Neural progenitor cell (in vitro differentiated cells): ENCODE measurements around the gene MRPL39. TPM values are rescaled to one million over a fixed set of nuclear protein-coding genes. Genes with fewer than 3 reads are reported as not detected.

ENCODE experiments used
- DNase-seq: peaks from one replicate; pipeline ENCODE4 v3.0.0-alpha.2; 2016; ENCODE audit warnings: low spot score
- H2AFZ ChIP-seq: fragments of 200-600 bp; sonication (generic); replicated peaks from 2 replicates; pipeline ENCODE4 v1.6.1; 2016; ENCODE audit warnings: antibody characterized with exemption
- H3F3A ChIP-seq: fragments of 200-600 bp; sonication (generic); 2 replicates; pipeline ENCODE4 v1.6.1; 2016; ENCODE audit warnings: antibody characterized with exemption, low read depth
- H3K27ac ChIP-seq: fragments of 200-600 bp; sonication (generic); 2 replicates; pipeline ENCODE4 v1.5.1; 2016; ENCODE audit warnings: mild to moderate bottlenecking
- H3K27me3 ChIP-seq: fragments of 200-600 bp; sonication (generic); 2 replicates; pipeline ENCODE4 v1.6.1; 2016; ENCODE audit warnings: mild to moderate bottlenecking, moderate library complexity
- H3K36me3 ChIP-seq: fragments of 200-600 bp; sonication (generic); 2 replicates; pipeline ENCODE4 v1.5.1; 2016
- H3K4me1 ChIP-seq: fragments of 200-600 bp; sonication (generic); 2 replicates; pipeline ENCODE4 v1.6.1; 2016; ENCODE audit warnings: mixed run types
- H3K4me2 ChIP-seq: fragments of 200-600 bp; sonication (generic); 2 replicates; pipeline ENCODE4 v1.6.1; 2016
- H3K4me3 ChIP-seq: fragments of 200-600 bp; sonication (generic); 2 replicates; pipeline ENCODE4 v1.5.1; 2016
- H3K79me2 ChIP-seq: fragments of 200-600 bp; sonication (generic); 2 replicates; pipeline ENCODE4 v1.6.1; 2016; ENCODE audit warnings: low read depth
- H3K9ac ChIP-seq: fragments of 200-600 bp; sonication (generic); 2 replicates; pipeline ENCODE4 v1.6.1; 2016
- H3K9me3 ChIP-seq: fragments of 200-600 bp; sonication (generic); 2 replicates; pipeline ENCODE4 v1.5.1; 2016; ENCODE audit warnings: low read depth
- H4K20me1 ChIP-seq: fragments of 200-600 bp; sonication (generic); 2 replicates; pipeline ENCODE4 v1.6.1; 2016; ENCODE audit warnings: low read depth
- H3K27ac Mint-ChIP-seq: 3 replicates; pipeline ENCODE4 v1.8.0; 2021; ENCODE audit warnings: mixed read lengths
- H3K27me3 Mint-ChIP-seq: 2 replicates; pipeline ENCODE4 v1.8.0; 2022; ENCODE audit warnings: low read depth, mild to moderate bottlenecking, inconsistent platforms, moderate library complexity, mixed read lengths; ENCODE audit not compliant: insufficient read depth
- H3K36me3 Mint-ChIP-seq: 3 replicates; pipeline ENCODE4 v1.8.0; 2021; ENCODE audit warnings: mixed read lengths
- H3K4me1 Mint-ChIP-seq: 3 replicates; pipeline ENCODE4 v1.8.0; 2021; ENCODE audit warnings: mixed read lengths
- H3K4me3 Mint-ChIP-seq: 3 replicates; pipeline ENCODE4 v1.8.0; 2021; ENCODE audit warnings: mild to moderate bottlenecking, moderate library complexity, mixed read lengths
- H3K9me3 Mint-ChIP-seq: 3 replicates; pipeline ENCODE4 v1.8.0; 2020; ENCODE audit warnings: mixed read lengths
- CTCF ChIP-seq: fragments of 200-600 bp; sonication (generic); IDR thresholded peaks from 2 replicates; pipeline ENCODE4 v1.5.1; 2017; ENCODE audit warnings: antibody characterized with exemption, mild to moderate bottlenecking
- EZH2 ChIP-seq: fragments of 200-600 bp; sonication (generic); IDR thresholded peaks from 2 replicates; pipeline ENCODE4 v1.6.1; 2017; ENCODE audit warnings: antibody characterized with exemption, mild to moderate bottlenecking, moderate library complexity
- EZH2phosphoT487 ChIP-seq: fragments of 200-600 bp; sonication (generic); IDR thresholded peaks from 2 replicates; pipeline ENCODE4 v1.6.1; 2017; ENCODE audit warnings: antibody characterized with exemption
- total RNA-seq: library from RNA; depleted of rRNA; stranded (reverse); fragments of >200 nt; gene quantifications from 2 replicates; pipeline ENCODE4 v1.2.3, GENCODE V29; 2015; ENCODE audit warnings: low replicate concordance

Gene MRPL39
- total RNA-seq, 1 donor from 2014 or later, result 63.1 TPM

- no peak overlapping the region for H3K9ac ChIP-seq
- Mint-ChIP-seq H3K27me3 (peaks cover 14% of the 10 kb centered on the region), H3K36me3 (peaks cover 16% of the 10 kb centered on the region), H3K4me1 (no peaks in the 10 kb centered on the region), H3K27ac (no peak overlapping the region), H3K4me3 (no peak overlapping the region), H3K9me3 (peaks cover 9% of the 10 kb centered on the region)
- no peaks in the 10 kb centered on the region for H3K4me1 ChIP-seq
- no peak overlapping the region for H3K27ac ChIP-seq
- H3K79me2 ChIP-seq, result no peaks in the 10 kb centered on the region
- no peak overlapping the region for H3K4me2 ChIP-seq
- no peak overlapping the region for H3K4me3 ChIP-seq
- peaks cover 28% of the 10 kb centered on the region for H3K27me3 ChIP-seq
- no peaks in the 10 kb centered on the region for H3F3A ChIP-seq
- no peak for DNase-seq
- no peaks in the 10 kb centered on the region for H4K20me1 ChIP-seq
- TF ChIP-seq EZH2phosphoT487, result no peak
- no peak for TF ChIP-seq CTCF
- no peak for TF ChIP-seq EZH2
- H2AFZ ChIP-seq, result no peak overlapping the region
- no peaks in the 10 kb centered on the region for H3K9me3 ChIP-seq
- H3K36me3 ChIP-seq, result no peaks in the 10 kb centered on the region
Observed at GRCh38 chr21:25558123-25558522, 49.2 kb downstream of the MRPL39 start.

GRCh38 chr21:25557180-25557579 lies 50.1 kb downstream of the MRPL39 start:
- H3K4me1 ChIP-seq, result no peaks in the 10 kb centered on the region
- H3K4me3 ChIP-seq, result no peak overlapping the region
- no peak overlapping the region for H3K27ac Mint-ChIP-seq
- no peaks in the 10 kb centered on the region for H3K4me1 Mint-ChIP-seq
- H3F3A ChIP-seq, result no peaks in the 10 kb centered on the region
- peaks cover 9% of the 10 kb centered on the region for H3K9me3 Mint-ChIP-seq
- no peaks in the 10 kb centered on the region for H3K79me2 ChIP-seq
- H4K20me1 ChIP-seq, result no peaks in the 10 kb centered on the region
- no peak overlapping the region for H3K27ac ChIP-seq
- no peaks in the 10 kb centered on the region for H3K36me3 ChIP-seq
- H3K36me3 Mint-ChIP-seq, result peaks cover 10% of the 10 kb centered on the region
- H3K27me3 ChIP-seq, result peaks cover 18% of the 10 kb centered on the region
- TF ChIP-seq EZH2 (no peak), EZH2phosphoT487 (no peak), CTCF (no peak)
- no peak overlapping the region for H2AFZ ChIP-seq
- no peak overlapping the region for H3K9ac ChIP-seq
- H3K27me3 Mint-ChIP-seq, result peaks cover 9% of the 10 kb centered on the region
- no peaks in the 10 kb centered on the region for H3K9me3 ChIP-seq
- no peak for DNase-seq
- no peak overlapping the region for H3K4me3 Mint-ChIP-seq
- no peak overlapping the region for H3K4me2 ChIP-seq

GRCh38 chr21:25556091-25556490 lies 51.2 kb downstream of the MRPL39 start:
- no peak for TF ChIP-seq EZH2

GRCh38 chr21:25555492-25555891 lies 51.8 kb downstream of the MRPL39 start:
- Histone ChIP-seq H3K4me3 (no peak overlapping the region), H3K4me2 (no peak overlapping the region), H3K36me3 (no peaks in the 10 kb centered on the region), H3K4me1 (no peaks in the 10 kb centered on the region), H3K9me3 (no peaks in the 10 kb centered on the region), H3K79me2 (no peaks in the 10 kb centered on the region), H3K9ac (no peak overlapping the region), H3K27me3 (peaks cover 1% of the 10 kb centered on the region), H4K20me1 (no peaks in the 10 kb centered on the region), H2AFZ (no peak overlapping the region), H3K27ac (no peak overlapping the region), H3F3A (no peaks in the 10 kb centered on the region)
- DNase-seq, result no peak
- Mint-ChIP-seq H3K4me1 (no peaks in the 10 kb centered on the region), H3K27me3 (peaks cover 4% of the 10 kb centered on the region), H3K4me3 (no peak overlapping the region), H3K27ac (no peak overlapping the region), H3K9me3 (no peaks in the 10 kb centered on the region), H3K36me3 (no peaks in the 10 kb centered on the region)
- TF ChIP-seq EZH2, result no peak
- TF ChIP-seq EZH2phosphoT487, result no peak
- no peak for TF ChIP-seq CTCF

More at GRCh38 chr21:25556091-25556490, 51.2 kb downstream of the MRPL39 start:
- Histone ChIP-seq H3K9me3 (no peaks in the 10 kb centered on the region), H3K79me2 (no peaks in the 10 kb centered on the region), H2AFZ (no peak overlapping the region), H4K20me1 (no peaks in the 10 kb centered on the region), H3F3A (no peaks in the 10 kb centered on the region), H3K27ac (no peak overlapping the region), H3K4me2 (no peak overlapping the region), H3K36me3 (no peaks in the 10 kb centered on the region), H3K4me1 (no peaks in the 10 kb centered on the region), H3K27me3 (peaks cover 7% of the 10 kb centered on the region), H3K4me3 (no peak overlapping the region), H3K9ac (no peak overlapping the region)
- H3K27ac Mint-ChIP-seq, result no peak overlapping the region
- peaks cover 5% of the 10 kb centered on the region for H3K36me3 Mint-ChIP-seq
- H3K27me3 Mint-ChIP-seq, result peaks cover 9% of the 10 kb centered on the region
- H3K4me1 Mint-ChIP-seq, result no peaks in the 10 kb centered on the region
- DNase-seq, result no peak
- no peak overlapping the region for H3K4me3 Mint-ChIP-seq
- H3K9me3 Mint-ChIP-seq, result peaks cover 3% of the 10 kb centered on the region
